RCC 7860 (cell line): ENCODE measurements around the gene KRT9.
"Not testable (repeated sequence)": the region's sequence is repeated elsewhere in the genome, so short reads cannot be mapped to it uniquely, and the experiment has no call there.

Experiments used
- DNase-seq: peaks from one replicate; pipeline ENCODE4 v3.0.0-alpha.2; 2015; ENCODE audit warnings: low spot score
- FAIRE-seq: peaks from 2 replicates; lab custom pipeline; 2012; peaks lifted over from hg19 to GRCh38; lab: Jason Lieb, UNC

The KRT9 gene

GRCh38 chr17:41606930-41607329 is 35.1 kb upstream of the KRT9 start:
- not testable (repeated sequence) for FAIRE-seq, DNase-seq

- DNase-seq (no peak), FAIRE-seq (no peak)
These were observed 30.7 kb upstream of the KRT9 start for GRCh38 chr17:41602524-41602923.

- FAIRE-seq: no peak
These were observed 28.5 kb upstream of the KRT9 start for GRCh38 chr17:41600318-41600717.

GRCh38 chr17:41599680-41600079 is 27.8 kb upstream of the KRT9 start:
- DNase-seq (no peak), FAIRE-seq (no peak)

More at GRCh38 chr17:41600318-41600717, 28.5 kb upstream of the KRT9 start:
- no peak for DNase-seq

GRCh38 chr17:41595585-41595984 is 23.7 kb upstream of the KRT9 start:
- FAIRE-seq (no peak), DNase-seq (no peak)

- no peak for DNase-seq
- FAIRE-seq: no peak
These were observed 22.6 kb upstream of the KRT9 start for GRCh38 chr17:41594363-41594915.

- FAIRE-seq: no peak
- no peak for DNase-seq
These were observed 21.6 kb upstream of the KRT9 start for GRCh38 chr17:41593306-41593981.

- DNase-seq (no peak), FAIRE-seq (no peak)
These were observed 20.9 kb upstream of the KRT9 start for GRCh38 chr17:41592601-41593305.

GRCh38 chr17:41589301-41589700 is 17.4 kb upstream of the KRT9 start:
- FAIRE-seq (no peak), DNase-seq (no peak)

GRCh38 chr17:41588126-41588810 is 16.4 kb upstream of the KRT9 start:
- no peak for DNase-seq
- FAIRE-seq: no peak

- no peak for DNase-seq
- FAIRE-seq: no peak
These were observed 15.1 kb upstream of the KRT9 start, which contains the start of gene KRT14 for GRCh38 chr17:41586863-41587495. TSS of gene KRT14 (minus strand) at chr17:41586895. CDS start at chr17:41586834, 61 bp downstream.

- FAIRE-seq (no peak), DNase-seq (no peak)
These were observed 13.6 kb upstream of the KRT9 start for GRCh38 chr17:41585301-41586056.

GRCh38 chr17:41584331-41584927 is 12.6 kb upstream of the KRT9 start:
- not testable (repeated sequence) for FAIRE-seq, DNase-seq

GRCh38 chr17:41583137-41584127 is 11.6 kb upstream of the KRT9 start:
- DNase-seq (no peak), FAIRE-seq (no peak)

GRCh38 chr17:41582061-41582968 is 10.5 kb upstream of the KRT9 start:
- FAIRE-seq, DNase-seq: not testable (repeated sequence)

- FAIRE-seq: no peak
- no peak for DNase-seq
These were observed 9.7 kb upstream of the KRT9 start for GRCh38 chr17:41581366-41582060.
